NCI-H146 (cell line): ENCODE results near the gene OIT3.

Experiments
- DNase-seq: peaks from one replicate; lab custom pipeline; 2025; lab: John Stamatoyannopoulos, UW

Gene OIT3

DNA sequence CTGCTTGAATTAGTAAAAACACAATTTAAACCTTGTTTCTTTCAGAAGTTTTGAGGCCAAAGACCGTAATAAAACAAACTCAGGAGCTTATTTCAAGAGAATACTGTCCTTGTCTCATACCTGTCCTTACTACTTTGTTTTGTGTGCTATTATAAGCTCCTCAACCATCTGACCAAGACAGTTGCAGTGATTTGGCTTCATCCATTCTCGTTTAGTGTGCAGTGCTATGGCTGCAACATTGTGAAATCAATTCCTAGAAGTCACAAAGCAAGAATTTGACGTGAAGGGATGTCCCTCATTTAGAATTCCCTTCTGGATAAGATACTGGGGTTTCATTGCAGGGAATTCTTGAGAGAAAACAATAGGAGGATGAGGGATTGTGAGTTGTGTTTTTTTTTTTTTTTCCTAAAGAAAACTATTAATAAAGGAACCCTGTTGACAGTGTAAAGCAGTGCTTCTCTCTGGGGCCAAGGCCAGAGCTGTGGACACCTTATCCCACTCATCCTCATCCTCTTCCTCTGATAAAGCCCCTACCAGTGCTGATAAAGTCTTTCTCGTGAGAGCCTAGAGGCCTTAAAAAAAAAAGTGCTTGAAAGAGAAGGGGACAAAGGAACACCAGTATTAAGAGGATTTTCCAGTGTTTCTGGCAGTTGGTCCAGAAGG lies at the start of gene OIT3:
TSS of gene OIT3 (plus strand) at position 604 of the 663 bp plus-strand sequence. CDS start 60 bp downstream, outside the sequence.
- DNase-seq = no peak

DNA sequence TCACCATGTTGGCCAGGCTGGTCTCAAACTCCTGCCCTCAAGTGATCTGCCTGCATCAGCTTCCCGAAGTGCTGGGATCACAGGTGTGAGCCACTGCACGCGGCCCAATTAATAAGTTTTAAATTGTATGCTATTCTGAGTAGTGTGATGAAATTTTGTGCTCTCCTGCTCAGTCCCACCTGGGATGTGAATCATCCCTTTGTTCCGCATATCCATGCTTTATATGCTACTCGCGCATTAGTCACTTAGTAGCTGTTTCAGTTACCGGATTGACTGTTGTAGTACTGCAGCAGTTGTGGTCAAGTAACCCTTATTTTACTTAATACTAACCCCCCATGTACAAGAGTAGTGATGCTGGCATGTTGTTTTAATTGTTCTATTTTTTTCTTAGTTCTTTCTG lies 47.3 kb upstream of the OIT3 start:
- DNase-seq = no peak

- no peak for DNase-seq
Observed at GRCh38 chr10:72847681-72848080, 45.9 kb upstream of the OIT3 start.

GRCh38 chr10:72850861-72851260 lies 42.7 kb upstream of the OIT3 start:
- DNase-seq = no peak

- DNase-seq = no peak
Observed at GRCh38 chr10:72851509-72851908, 42.0 kb upstream of the OIT3 start.

GRCh38 chr10:72852508-72852907 lies 41.0 kb upstream of the OIT3 start:
- DNase-seq = no peak

GRCh38 chr10:72855129-72855528 lies 38.4 kb upstream of the OIT3 start:
- DNase-seq = no peak

DNA sequence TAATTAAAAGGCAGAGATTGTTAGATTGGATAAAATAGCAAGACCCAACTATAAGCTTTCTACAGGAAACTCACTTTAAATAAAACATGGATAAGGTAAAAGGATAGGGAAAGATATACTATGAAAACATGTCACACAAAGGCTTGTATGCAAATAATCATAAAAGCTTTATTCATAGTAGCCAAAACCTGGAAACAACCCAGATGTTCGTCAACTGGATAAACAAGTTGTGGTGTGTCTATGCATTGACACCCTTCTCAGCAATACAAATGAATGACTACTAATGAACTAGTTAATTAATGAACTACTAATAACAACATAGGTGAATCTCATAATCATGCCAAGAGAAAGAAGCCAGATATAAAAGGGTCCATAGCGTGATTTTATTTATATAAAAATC lies 37.7 kb upstream of the OIT3 start:
- no peak for DNase-seq

DNA sequence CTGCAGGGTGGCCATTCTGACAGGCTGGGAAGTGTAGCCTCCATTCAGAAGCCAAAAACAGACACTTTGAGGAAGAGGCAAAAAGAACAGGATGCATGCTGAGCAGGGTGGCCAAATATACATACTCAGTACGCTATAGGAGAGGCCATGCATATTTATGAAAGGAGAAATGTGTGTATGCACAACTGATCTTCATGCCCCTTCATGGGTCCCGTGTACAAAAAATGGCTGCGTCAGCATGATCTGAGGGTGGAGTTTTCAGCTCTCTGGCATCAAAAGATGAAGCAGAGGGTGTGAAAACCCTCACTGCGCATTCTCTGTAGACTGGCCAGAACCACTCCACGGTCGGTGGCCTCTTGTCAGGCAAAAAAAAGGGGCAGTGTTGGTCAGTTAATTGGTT lies 35.5 kb upstream of the OIT3 start:
- no peak for DNase-seq

DNA sequence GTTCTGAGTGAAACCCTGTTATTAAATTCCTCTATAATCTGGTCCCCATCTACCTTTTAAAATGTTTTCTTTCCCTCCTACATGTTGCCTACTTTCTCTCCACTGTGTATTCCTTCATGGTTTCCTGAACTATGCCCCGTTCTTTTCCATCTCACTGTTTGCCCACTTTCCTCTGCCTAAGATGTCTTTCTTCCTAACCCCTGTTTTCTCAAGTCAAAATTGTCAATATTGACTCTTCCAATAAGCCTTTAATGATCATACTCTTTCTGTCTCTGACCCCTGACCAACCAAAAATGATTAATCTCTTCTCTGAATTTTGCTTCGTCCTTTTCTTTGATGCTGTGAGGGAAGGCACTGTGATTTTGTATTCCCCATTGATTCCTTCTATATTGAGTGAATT lies 30.6 kb upstream of the OIT3 start:
- DNase-seq = no peak

- DNase-seq = peak; percentile 7
Observed at GRCh38 chr10:72875250-72876055, 18.1 kb upstream of the OIT3 start.

DNA sequence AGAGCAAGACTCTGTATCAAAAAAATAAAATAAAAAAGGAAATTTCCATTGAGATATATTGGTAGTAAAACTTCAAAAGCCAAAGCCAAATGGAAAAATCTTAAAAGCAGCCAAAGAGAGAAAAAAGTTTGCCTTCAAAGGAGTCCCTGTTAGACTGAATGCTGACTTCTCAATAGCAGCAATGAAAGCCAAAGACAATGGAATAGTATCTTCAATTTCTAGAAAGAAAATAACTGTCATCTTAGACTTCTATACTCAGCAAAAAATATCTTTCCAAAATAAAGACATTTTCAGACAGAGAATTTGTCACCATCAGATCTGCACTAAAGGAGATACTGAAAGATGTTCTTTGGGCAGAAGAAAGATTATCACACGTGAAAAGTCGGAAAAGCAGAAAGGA lies 14.3 kb upstream of the OIT3 start:
- DNase-seq = no peak

DNA sequence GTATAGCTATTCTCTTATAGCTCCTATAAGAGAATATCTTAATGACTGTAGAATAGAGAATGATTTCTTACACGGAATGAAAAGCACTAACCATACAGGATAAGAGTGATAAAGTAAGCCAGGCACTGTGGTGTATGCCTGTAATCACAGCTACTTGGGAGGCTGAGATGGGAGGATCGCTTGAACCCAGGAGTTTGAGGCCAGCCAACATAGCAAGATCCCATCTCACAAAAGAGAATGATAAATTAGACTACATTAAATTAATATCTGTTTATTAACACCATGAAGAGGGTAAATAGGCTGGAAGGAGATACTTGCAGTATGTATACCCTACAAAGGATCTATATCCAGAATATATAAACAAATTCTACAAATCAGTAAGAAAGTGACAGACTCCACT lies 12.2 kb upstream of the OIT3 start:
- DNase-seq = no peak

DNA sequence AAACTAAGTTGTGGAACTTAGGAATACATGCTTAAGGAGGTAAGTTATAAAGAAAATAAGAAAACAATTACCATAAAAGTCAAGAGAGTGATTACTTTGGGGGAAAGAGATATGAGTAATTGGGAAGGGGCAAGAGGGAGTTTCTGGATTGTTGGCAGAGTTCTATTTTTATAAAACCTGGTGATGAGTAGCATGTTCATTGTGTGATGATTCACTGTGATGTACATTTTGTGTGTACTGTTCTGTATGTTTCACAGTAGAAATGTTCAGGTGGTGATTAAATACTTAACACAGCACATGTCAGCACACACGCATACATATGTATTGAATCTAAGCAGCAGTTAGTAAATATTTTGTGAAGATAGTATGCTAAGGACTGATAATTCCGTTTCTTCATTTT lies 9.7 kb upstream of the OIT3 start:
- no peak for DNase-seq

DNA sequence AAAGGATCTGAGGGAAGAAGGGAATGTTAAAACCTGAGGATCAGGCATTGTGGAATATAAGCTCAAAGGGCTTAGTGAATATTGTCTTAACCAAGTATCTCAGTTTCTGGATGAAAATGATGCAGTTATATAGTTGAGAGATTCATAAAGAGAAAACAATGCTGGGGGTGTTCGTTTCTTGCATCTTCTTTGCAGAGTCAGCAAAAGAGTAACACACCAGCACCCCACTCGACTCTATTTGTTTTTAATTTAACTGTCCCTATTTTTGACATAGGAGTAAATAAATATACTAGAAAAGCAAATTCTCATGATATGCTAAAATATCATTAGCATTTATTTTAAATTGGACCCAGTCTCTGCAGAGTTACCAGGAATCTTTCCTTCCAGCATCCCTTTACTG lies 7.6 kb upstream of the OIT3 start:
- no peak for DNase-seq

GRCh38 chr10:72886621-72887020 lies 6.9 kb upstream of the OIT3 start:
- DNase-seq = peak; percentile 52

GRCh38 chr10:72887043-72887442 lies 6.5 kb upstream of the OIT3 start:
- no peak for DNase-seq

- no peak for DNase-seq
Observed at GRCh38 chr10:72888151-72888638, 5.3 kb upstream of the OIT3 start.

DNA sequence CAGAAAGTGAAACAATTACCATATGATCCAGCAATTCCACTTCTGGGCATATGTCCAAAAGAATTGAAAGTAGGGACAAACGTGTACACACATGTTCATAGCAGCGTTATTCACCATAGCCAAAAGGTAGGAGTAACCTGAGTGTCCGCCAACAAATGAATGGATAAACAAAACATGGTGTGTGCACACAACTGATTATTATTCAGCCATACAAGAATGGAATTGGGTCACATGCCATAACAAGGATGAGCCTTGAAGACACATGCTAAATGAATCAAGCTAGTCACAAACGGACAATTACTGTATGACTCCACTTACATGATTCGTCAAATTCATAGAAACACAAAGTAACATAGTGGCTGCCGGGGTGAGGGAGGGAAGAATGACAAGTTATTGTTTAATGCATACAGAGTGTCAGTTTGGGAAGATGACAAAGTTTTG lies 4.1 kb upstream of the OIT3 start:
- DNase-seq = peak; percentile 18

DNA sequence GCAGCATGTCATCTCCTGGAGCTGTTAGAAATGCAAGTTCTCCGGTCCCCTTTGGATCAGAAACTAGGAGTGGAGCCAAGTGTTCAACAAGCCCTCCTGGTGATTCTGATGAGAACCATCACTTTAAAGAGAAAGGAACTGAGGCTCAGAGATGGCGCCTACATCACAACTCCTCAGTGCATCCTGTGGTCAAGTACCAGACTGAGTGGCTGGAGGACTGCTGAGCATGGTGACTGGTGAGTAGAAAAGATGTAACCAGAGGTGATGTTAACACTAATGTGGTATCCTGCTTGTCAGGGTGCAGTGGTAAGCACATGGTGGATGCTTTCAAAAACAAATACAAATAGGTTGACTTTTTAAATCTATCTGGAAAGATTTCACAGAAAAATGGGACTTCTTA lies 3.5 kb upstream of the OIT3 start:
- DNase-seq = no peak

DNA sequence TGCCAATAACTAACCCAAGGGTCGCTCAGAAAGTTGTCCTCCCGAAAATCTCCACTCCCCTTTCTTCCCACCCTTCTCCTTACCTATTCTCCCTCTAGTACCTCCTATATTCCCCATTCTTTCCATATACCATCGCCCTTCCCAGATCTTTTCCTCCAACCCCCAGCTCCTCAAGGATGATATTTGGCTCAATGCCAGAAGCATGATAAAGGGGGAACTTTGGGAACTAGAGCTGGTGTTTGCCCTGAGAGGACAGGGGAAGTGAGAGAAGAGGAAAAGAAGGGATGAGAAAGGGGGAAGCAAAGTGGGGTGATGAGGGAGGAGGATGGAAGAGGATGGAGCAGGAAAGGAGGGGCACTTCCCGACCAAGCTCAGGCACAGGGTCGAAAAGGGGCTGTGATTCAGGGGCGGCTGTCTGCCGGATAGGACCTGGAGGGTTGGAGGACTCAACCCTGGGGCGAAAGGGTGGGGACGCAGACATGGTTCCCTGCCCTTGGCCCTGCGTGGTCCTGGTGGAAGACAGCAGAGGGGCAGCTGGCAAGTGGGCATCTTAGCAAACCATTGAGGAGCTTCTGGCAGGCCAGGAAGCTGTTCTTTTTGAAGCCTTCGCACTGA lies 1.8 kb downstream of the OIT3 start:
- DNase-seq = no peak

GRCh38 chr10:72898616-72899015 lies 5.1 kb downstream of the OIT3 start:
- DNase-seq = no peak

DNA sequence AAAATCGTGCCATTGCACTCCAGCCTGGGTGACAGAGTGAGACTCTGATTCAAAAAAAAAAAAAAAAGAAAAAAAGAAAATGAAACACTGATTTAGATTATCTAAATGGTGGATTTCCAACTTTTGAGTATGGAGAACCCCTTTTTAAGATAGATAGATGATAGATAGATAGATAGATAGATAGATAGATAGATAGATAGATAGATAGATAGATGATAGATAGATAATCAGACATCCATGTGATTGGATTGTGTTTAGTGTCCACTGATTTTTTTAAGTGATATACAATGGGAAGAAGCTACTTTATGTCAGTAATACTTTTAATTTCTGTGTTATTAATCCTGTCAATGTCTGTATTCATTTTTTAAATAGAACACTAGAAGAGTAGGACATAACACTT lies 6.0 kb downstream of the OIT3 start:
- no peak for DNase-seq
